ENCODE measurements around the gene DAAM1. TPM values are rescaled to one million over a fixed set of nuclear protein-coding genes. Genes with fewer than 3 reads are reported as not detected.
A peak's percentile ranks its signal among the peaks of the same experiment; 100 is the strongest.

DAAM1 gene
- total and polyA plus RNA-seq, 8 donors = 5.8 to 204 (median 31.3) TPM

- intact Hi-C loops (cut with DNase I; ENCODE audit: low total_unique reads) = no loop called here
- Histone ChIP-seq H3K4me1 (peaks cover 13 to 39% (median 24%) of the 10 kb centered on the region in 4 donors), H3K4me3 (no peak overlapping the region), H3K27ac (no peak overlapping the region), H3K9me3 (no peaks in the 10 kb centered on the region), H3K27me3 (no peaks in the 10 kb centered on the region), H3K36me3 (peaks cover 4 to 64% (median 61%) of the 10 kb centered on the region in 4 donors)
- TF ChIP-seq POLR2A (IDR thresholded peaks at IDR 0.05) (no peak), EP300 (IDR thresholded peaks at IDR 0.05) (no peak), CTCF (IDR thresholded peaks at IDR 0.05) (no peak), POLR2AphosphoS5 (IDR thresholded peaks at IDR 0.05) (no peak)
- WGBS, 5 donors = 65 to 76% (median 70%) methylated on average over 2 of the region's 2 CpGs
- DNase-seq = no peak
Observed at GRCh38 chr14:59356312-59356711, 167.8 kb downstream of the DAAM1 start.

- Histone ChIP-seq H3K36me3 (peaks cover 4 to 60% (median 57%) of the 10 kb centered on the region in 4 donors), H3K27me3 (no peaks in the 10 kb centered on the region), H3K9me3 (no peaks in the 10 kb centered on the region), H3K27ac (no peak overlapping the region), H3K4me3 (no peak overlapping the region), H3K4me1 (peaks cover 16 to 43% (median 28%) of the 10 kb centered on the region in 4 donors)
- TF ChIP-seq POLR2AphosphoS5 (IDR thresholded peaks at IDR 0.05) (no peak), CTCF (IDR thresholded peaks at IDR 0.05) (no peak), EP300 (IDR thresholded peaks at IDR 0.05) (no peak), POLR2A (IDR thresholded peaks at IDR 0.05) (no peak)
- intact Hi-C loops (cut with DNase I; ENCODE audit: low total_unique reads) = no loop called here
- WGBS, 5 donors = 86 to 90% (median 89%) methylated on average over 3 of the region's 3 CpGs
- DNase-seq = no peak
Observed at GRCh38 chr14:59356767-59357166, 168.3 kb downstream of the DAAM1 start.

- intact Hi-C loops (cut with DNase I; ENCODE audit: low total_unique reads) = no loop called here
- WGBS, 5 donors = 54 to 82% (median 80%) methylated on average over 1 of the region's 1 CpG
- H3K4me3 ChIP-seq = no peak overlapping the region
- TF ChIP-seq POLR2A (IDR thresholded peaks at IDR 0.05) = no peak
- TF ChIP-seq POLR2AphosphoS5 (IDR thresholded peaks at IDR 0.05) = peak in 1 of 3 donors; percentile 7
- H3K9me3 ChIP-seq = no peaks in the 10 kb centered on the region
- H3K27me3 ChIP-seq = no peaks in the 10 kb centered on the region
- H3K27ac ChIP-seq = peak overlapping the region in 2 of 5 donors; percentile 41 to 62
- peaks cover 4 to 47% (median 44%) of the 10 kb centered on the region in 4 donors for H3K36me3 ChIP-seq
- peak in 1 of 2 donors; percentile 30 for DNase-seq
- peaks cover 16 to 43% (median 28%) of the 10 kb centered on the region in 4 donors for H3K4me1 ChIP-seq
Observed at GRCh38 chr14:59358102-59358501, 169.6 kb downstream of the DAAM1 start.

GRCh38 chr14:59358784-59359183 is 170.3 kb downstream of the DAAM1 start:
- Histone ChIP-seq H3K36me3 (peaks cover 4 to 46% (median 42%) of the 10 kb centered on the region in 4 donors), H3K4me3 (no peak overlapping the region), H3K27me3 (no peaks in the 10 kb centered on the region), H3K27ac (peak overlapping the region in 2 of 5 donors; percentile 41 to 62), H3K9me3 (no peaks in the 10 kb centered on the region), H3K4me1 (peaks cover 16 to 43% (median 31%) of the 10 kb centered on the region in 4 donors)
- intact Hi-C loops (cut with DNase I; ENCODE audit: low total_unique reads) = no loop called here
- DNase-seq = no peak
- WGBS, 5 donors = 59 to 84% (median 76%) methylated on average over 1 of the region's 1 CpG
- TF ChIP-seq POLR2A (IDR thresholded peaks at IDR 0.05) (no peak), POLR2AphosphoS5 (IDR thresholded peaks at IDR 0.05) (no peak), CTCF (IDR thresholded peaks at IDR 0.05) (no peak), EP300 (IDR thresholded peaks at IDR 0.05) (no peak)

- Histone ChIP-seq H3K9me3 (no peaks in the 10 kb centered on the region), H3K36me3 (peaks cover 4 to 46% (median 43%) of the 10 kb centered on the region in 4 donors), H3K27ac (peak overlapping the region in 1 of 5 donors; percentile 62), H3K27me3 (no peaks in the 10 kb centered on the region), H3K4me1 (peaks cover 16 to 43% (median 31%) of the 10 kb centered on the region in 4 donors), H3K4me3 (no peak overlapping the region)
- DNase-seq = no peak
- intact Hi-C loops (cut with DNase I; ENCODE audit: low total_unique reads) = no loop called here
- 28 to 44% (median 34%) methylated on average over 4 of the region's 4 CpGs for WGBS, 5 donors
- TF ChIP-seq CTCF (IDR thresholded peaks at IDR 0.05) (no peak), POLR2A (IDR thresholded peaks at IDR 0.05) (no peak), POLR2AphosphoS5 (IDR thresholded peaks at IDR 0.05) (no peak), EP300 (IDR thresholded peaks at IDR 0.05) (no peak)
Observed at GRCh38 chr14:59359431-59360124, 171.1 kb downstream of the DAAM1 start.
